OCI-LY3 (cell line): ENCODE data around the gene EDEM1.

ENCODE experiments used
- H2AFZ ChIP-seq: fragments of 200-600, 300-600 bp; shearing (Covaris generic); 2 replicates; pipeline ENCODE4 v1.6.0; 2014; ENCODE audit warnings: antibody characterized with exemption, low read depth, low read length
- H3K27ac ChIP-seq: fragments of 200-600, 300-600 bp; sonication (generic); 2 replicates; pipeline ENCODE4 v1.5.1; 2014; ENCODE audit warnings: mild to moderate bottlenecking, low read length, moderate library complexity, mixed read lengths
- H3K27me3 ChIP-seq: fragments of 200-600, 300-600 bp; sonication (generic); 2 replicates; pipeline ENCODE4 v1.6.1; 2014; ENCODE audit warnings: low read depth, low read length, mixed read lengths
- H3K36me3 ChIP-seq: fragments of 200-600, 300-600 bp; sonication (generic); replicated peaks from 2 replicates; pipeline ENCODE3; 2014; ENCODE audit warnings: low read depth, low read length, mixed read lengths
- H3K4me1 ChIP-seq: fragments of 300-600, 200-600 bp; sonication (generic); 2 replicates; pipeline ENCODE4 v1.6.1; 2014; ENCODE audit warnings: low read length, mixed read lengths
- H3K4me2 ChIP-seq: fragments of 200-600, 300-600 bp; sonication (generic); 2 replicates; pipeline ENCODE4 v1.6.1; 2014; ENCODE audit warnings: low read length, mixed read lengths
- H3K4me3 ChIP-seq: fragments of 300-600, 200-600 bp; sonication (generic); 2 replicates; pipeline ENCODE4 v1.5.1; 2014; ENCODE audit warnings: antibody characterized with exemption, mild to moderate bottlenecking, low read length, moderate library complexity
- H3K79me2 ChIP-seq: fragments of 300-600, 200-600 bp; shearing (Covaris generic); 2 replicates; pipeline ENCODE4 v1.6.1; 2014; ENCODE audit warnings: mild to moderate bottlenecking, low read length, mixed read lengths
- H3K9ac ChIP-seq: fragments of 300-600, 200-600 bp; shearing (Covaris generic); 2 replicates; pipeline ENCODE4 v1.6.0; 2014; ENCODE audit warnings: mild to moderate bottlenecking, low read length, moderate library complexity
- H3K9me3 ChIP-seq: fragments of 200-600, 300-600 bp; shearing (Covaris generic); 2 replicates; pipeline ENCODE4 v1.6.1; 2014; ENCODE audit warnings: low read length, mixed read lengths; ENCODE audit not compliant: insufficient read depth
- H4K20me1 ChIP-seq: fragments of 200-600, 300-600 bp; sonication (generic); 2 replicates; pipeline ENCODE4 v1.6.1; 2016; ENCODE audit warnings: low read length, mixed read lengths; ENCODE audit not compliant: insufficient read depth
- CTCF ChIP-seq: fragments of 200-600, 300-600 bp; sonication (generic); IDR thresholded peaks from 2 replicates; pipeline ENCODE4 v1.5.1; 2014; ENCODE audit warnings: antibody characterized with exemption, low read length, low read depth
- EZH2phosphoT487 ChIP-seq: fragments of 200-600 bp; shearing (Covaris generic); IDR thresholded peaks from 2 replicates; pipeline ENCODE4 v1.6.1; 2018; ENCODE audit warnings: antibody characterized with exemption, mixed run types, low read depth

The EDEM1 gene

GRCh38 chr3:5201536-5201935 is 14.0 kb downstream of the EDEM1 start:
- Histone ChIP-seq H3K79me2 (peaks cover 79% of the 10 kb centered on the region), H3K9ac (no peak overlapping the region), H3K4me1 (peaks cover 64% of the 10 kb centered on the region), H3K4me2 (no peak overlapping the region), H3K9me3 (no peaks in the 10 kb centered on the region), H4K20me1 (peaks cover 10% of the 10 kb centered on the region; the same call in 1 of the 2 replicates), H3K36me3 (peaks cover 68% of the 10 kb centered on the region), H3K27me3 (no peaks in the 10 kb centered on the region), H3K4me3 (no peak overlapping the region), H3K27ac (no peak overlapping the region), H2AFZ (no peak overlapping the region)
- TF ChIP-seq CTCF (no peak), EZH2phosphoT487 (no peak)

GRCh38 chr3:5202222-5202621 is 14.7 kb downstream of the EDEM1 start:
- peaks cover 79% of the 10 kb centered on the region for H3K79me2 ChIP-seq
- H3K4me2 ChIP-seq, result no peak overlapping the region
- no peak overlapping the region for H3K4me3 ChIP-seq
- H3K4me1 ChIP-seq, result peaks cover 57% of the 10 kb centered on the region
- H2AFZ ChIP-seq, result no peak overlapping the region
- TF ChIP-seq CTCF (no peak), EZH2phosphoT487 (no peak)
- no peaks in the 10 kb centered on the region for H3K27me3 ChIP-seq
- H3K9ac ChIP-seq, result no peak overlapping the region
- peak overlapping the region; percentile 7; the same call in 1 of the 2 replicates for H3K27ac ChIP-seq
- H3K9me3 ChIP-seq, result no peaks in the 10 kb centered on the region
- H3K36me3 ChIP-seq, result peaks cover 72% of the 10 kb centered on the region
- peaks cover 16% of the 10 kb centered on the region; the same call in 1 of the 2 replicates for H4K20me1 ChIP-seq

- Histone ChIP-seq H3K4me1 (peaks cover 26% of the 10 kb centered on the region), H3K27ac (peak overlapping the region; percentile 88), H4K20me1 (peaks cover 38% of the 10 kb centered on the region), H3K79me2 (peaks cover 75% of the 10 kb centered on the region), H3K4me2 (peak overlapping the region; percentile 68), H3K4me3 (peak overlapping the region; percentile 50), H3K36me3 (peaks cover 86% of the 10 kb centered on the region), H3K9ac (peak overlapping the region; percentile 44; the same call in 1 of the 2 replicates), H3K27me3 (no peaks in the 10 kb centered on the region), H3K9me3 (no peaks in the 10 kb centered on the region), H2AFZ (no peak overlapping the region)
- TF ChIP-seq CTCF (no peak), EZH2phosphoT487 (no peak)
Observed at GRCh38 chr3:5205165-5205941, 17.8 kb downstream of the EDEM1 start.

- no peak overlapping the region for H3K27ac ChIP-seq
- H3K9me3 ChIP-seq, result no peaks in the 10 kb centered on the region
- peaks cover 43% of the 10 kb centered on the region for H3K79me2 ChIP-seq
- H4K20me1 ChIP-seq, result peaks cover 73% of the 10 kb centered on the region
- no peak overlapping the region for H2AFZ ChIP-seq
- TF ChIP-seq EZH2phosphoT487, result no peak
- peaks cover 96% of the 10 kb centered on the region for H3K36me3 ChIP-seq
- no peak overlapping the region for H3K4me2 ChIP-seq
- H3K9ac ChIP-seq, result no peak overlapping the region
- H3K4me1 ChIP-seq, result peaks cover 6% of the 10 kb centered on the region
- H3K27me3 ChIP-seq, result no peaks in the 10 kb centered on the region
- H3K4me3 ChIP-seq, result no peak overlapping the region
Observed at GRCh38 chr3:5210926-5211325, 23.4 kb downstream of the EDEM1 start.
